NOMO-1 (cell line): Measurements from ENCODE around the gene LARGE1.

Source experiments
- DNase-seq, 2 experiments: peaks; one replicate each; lab custom pipeline; 2025; ENCODE audit not compliant: unreplicated experiment in 2 of 2; lab: John Stamatoyannopoulos, UW

Gene LARGE1

GRCh38 chr22:33677536-33677935 is 242.7 kb downstream of the LARGE1 start:
- no peak for DNase-seq

- no peak for DNase-seq
Measured at GRCh38 chr22:33674357-33674756, 245.9 kb downstream of the LARGE1 start.

- no peak for DNase-seq
Measured at GRCh38 chr22:33669746-33670145, 250.5 kb downstream of the LARGE1 start.

GRCh38 chr22:33666961-33667619 is 253.2 kb downstream of the LARGE1 start:
- DNase-seq, result no peak

- no peak for DNase-seq
Measured at GRCh38 chr22:33666279-33666960, 253.9 kb downstream of the LARGE1 start.

- no peak for DNase-seq
Measured at GRCh38 chr22:33659448-33659847, 260.8 kb downstream of the LARGE1 start.

- DNase-seq, result no peak
Measured at GRCh38 chr22:33658775-33659174, 261.5 kb downstream of the LARGE1 start.

GRCh38 chr22:33657670-33658069 is 262.6 kb downstream of the LARGE1 start:
- no peak for DNase-seq

- no peak for DNase-seq
Measured at GRCh38 chr22:33656808-33657628, 263.3 kb downstream of the LARGE1 start.

- no peak for DNase-seq
Measured at GRCh38 chr22:33654173-33654895, 265.9 kb downstream of the LARGE1 start.

- no peak for DNase-seq
Measured at GRCh38 chr22:33653532-33654063, 266.7 kb downstream of the LARGE1 start.

- DNase-seq, result no peak
Measured at GRCh38 chr22:33652615-33653014, 267.7 kb downstream of the LARGE1 start.

GRCh38 chr22:33650244-33650643 is 270.0 kb downstream of the LARGE1 start:
- no peak for DNase-seq

- DNase-seq, result no peak
Measured at GRCh38 chr22:33648478-33648877, 271.8 kb downstream of the LARGE1 start.

GRCh38 chr22:33640900-33641299 is 279.4 kb downstream of the LARGE1 start:
- no peak for DNase-seq

- no peak for DNase-seq
Measured at GRCh38 chr22:33639588-33640254, 280.6 kb downstream of the LARGE1 start.

GRCh38 chr22:33635766-33636165 is 284.5 kb downstream of the LARGE1 start:
- DNase-seq, result no peak

GRCh38 chr22:33631777-33632176 is 288.5 kb downstream of the LARGE1 start:
- DNase-seq, result no peak

- no peak for DNase-seq
Measured at GRCh38 chr22:33625959-33626358, 294.3 kb downstream of the LARGE1 start.

GRCh38 chr22:33620085-33620484 is 300.2 kb downstream of the LARGE1 start:
- no peak for DNase-seq
